GM23338 (cell line): ENCODE data around the gene MRPL18. TPM values are rescaled to one million over a fixed set of nuclear protein-coding genes. Genes with fewer than 3 reads are reported as not detected.

Experiments
- ATAC-seq: fragments of 200-7000 bp; cut with Tn5 transposase; 3 replicates; pipeline ENCODE4 v1.9.1; 2020
- DNase-seq: peaks from one replicate; pipeline ENCODE4 v3.0.0-alpha.2; 2015; ENCODE audit warnings: low spot score
- H2AFZ ChIP-seq: fragments of 200-600 bp; sonication (generic); 2 replicates; pipeline ENCODE4 v1.8.0; 2016; ENCODE audit warnings: antibody characterized with exemption, mild to moderate bottlenecking, moderate library complexity
- H3F3A ChIP-seq: fragments of 200-600 bp; sonication (generic); replicated peaks from 2 replicates; pipeline ENCODE4 v1.8.0; 2017; ENCODE audit warnings: antibody characterized with exemption, mixed run types, low read depth
- H3K27ac ChIP-seq: fragments of 200-600 bp; sonication (generic); 2 replicates; pipeline ENCODE4 v1.6.1; 2016; ENCODE audit warnings: low read depth
- H3K27me3 ChIP-seq: fragments of 200-600 bp; sonication (generic); 2 replicates; pipeline ENCODE4 v1.8.0; 2016; ENCODE audit warnings: mild to moderate bottlenecking, mixed run types, moderate library complexity; ENCODE audit not compliant: insufficient read depth
- H3K36me3 ChIP-seq: fragments of 200-600 bp; sonication (generic); 2 replicates; pipeline ENCODE4 v1.8.0; 2016; ENCODE audit warnings: mild to moderate bottlenecking; ENCODE audit not compliant: insufficient read depth
- H3K4me1 ChIP-seq: fragments of 200-600 bp; sonication (generic); 2 replicates; pipeline ENCODE4 v1.8.0; 2016; ENCODE audit warnings: mild to moderate bottlenecking, moderate library complexity; ENCODE audit not compliant: insufficient read depth
- H3K4me2 ChIP-seq: fragments of 200-600 bp; sonication (generic); 2 replicates; pipeline ENCODE4 v1.7.1; 2017; ENCODE audit warnings: mixed run types
- H3K4me3 ChIP-seq: fragments of 200-600 bp; sonication (generic); 2 replicates; pipeline ENCODE4 v1.6.1; 2016; ENCODE audit warnings: mixed run types
- H3K79me2 ChIP-seq: fragments of 200-600 bp; sonication (generic); replicated peaks from 2 replicates; pipeline ENCODE4 v1.8.0; 2017; ENCODE audit warnings: mild to moderate bottlenecking; ENCODE audit not compliant: insufficient read depth
- H3K9me2 ChIP-seq: fragments of 200-600 bp; sonication (generic); 2 replicates; pipeline ENCODE4 v1.8.0; 2017; ENCODE audit not compliant: insufficient read depth
- H4K20me1 ChIP-seq: fragments of 200-600 bp; sonication (generic); replicated peaks from 2 replicates; pipeline ENCODE4 v1.8.0; 2017; ENCODE audit warnings: mild to moderate bottlenecking; ENCODE audit not compliant: insufficient read depth
- H3K27ac Mint-ChIP-seq: 2 replicates; pipeline ENCODE4 v1.8.0; 2020; ENCODE audit warnings: inconsistent platforms, mild to moderate bottlenecking, moderate library complexity, mixed read lengths
- H3K27me3 Mint-ChIP-seq: 3 replicates; pipeline ENCODE4 v1.8.0; 2022; ENCODE audit warnings: low read depth, mild to moderate bottlenecking, moderate library complexity, mixed read lengths, inconsistent platforms; ENCODE audit not compliant: insufficient read depth, poor library complexity
- H3K36me3 Mint-ChIP-seq: 3 replicates; pipeline ENCODE4 v1.8.0; 2021; ENCODE audit warnings: low read depth, mild to moderate bottlenecking, inconsistent platforms, moderate library complexity, mixed read lengths
- H3K4me1 Mint-ChIP-seq: 3 replicates; pipeline ENCODE4 v1.8.0; 2020; ENCODE audit warnings: mild to moderate bottlenecking, inconsistent platforms, mixed read lengths
- H3K4me3 Mint-ChIP-seq: 3 replicates; pipeline ENCODE4 v1.8.0; 2021; ENCODE audit warnings: moderate library complexity, mild to moderate bottlenecking, inconsistent platforms, mixed read lengths
- H3K9me3 Mint-ChIP-seq: 3 replicates; pipeline ENCODE4 v1.8.0; 2020; ENCODE audit warnings: moderate library complexity, mild to moderate bottlenecking, inconsistent platforms, mixed read lengths
- CREB1 ChIP-seq: fragments of 250-450 bp; sonication (Bioruptor Pico); IDR thresholded peaks from 2 replicates; pipeline ENCODE4 v1.5.0; 2020; ENCODE audit warnings: low read depth, mild to moderate bottlenecking, moderate library complexity
- EZH2phosphoT487 ChIP-seq: fragments of 200-600 bp; sonication (generic); IDR thresholded peaks from one replicate; pipeline ENCODE4 v1.8.1; 2018; ENCODE audit warnings: antibody characterized with exemption; ENCODE audit not compliant: unreplicated experiment
- POLR2AphosphoS5 ChIP-seq: IDR thresholded peaks from 2 replicates; pipeline ENCODE4 v1.6.1; 2016; ENCODE audit warnings: antibody characterized with exemption, low read depth
- ZNF331 ChIP-seq: fragments of 250-450 bp; sonication (Bioruptor Pico); IDR thresholded peaks from 2 replicates; pipeline ENCODE4 v1.5.0; 2020; ENCODE audit warnings: low read depth, mild to moderate bottlenecking, moderate library complexity
- polyA plus RNA-seq: library from polyadenylated mRNA; unstranded; fragments of >200 nt; fragmentation: Nextera tagmentation; extraction: Ambion mirVana; gene quantifications from 2 replicates; pipeline ENCODE4 v1.2.1, GENCODE V29; 2016
- total RNA-seq: library from RNA; depleted of rRNA; stranded (reverse); fragments of >200 nt; shearing (Covaris generic); gene quantifications from 2 replicates; pipeline ENCODE4 v1.2.3, GENCODE V29; 2014
- TF ChIP-seq, protein P1 (sequence below): IDR thresholded peaks from one replicate; pipeline ENCODE4 v1.6.1; 2018; ENCODE audit warnings: antibody characterized with exemption; ENCODE audit not compliant: unreplicated experiment
- TF ChIP-seq, protein P2 (sequence below): fragments of 250-450 bp; sonication (Bioruptor Pico); IDR thresholded peaks from 2 replicates; pipeline ENCODE4 v1.5.0; 2020; ENCODE audit warnings: mild to moderate bottlenecking, moderate library complexity
- TF ChIP-seq, protein P3 (sequence below): IDR thresholded peaks from 2 replicates; pipeline ENCODE4 v1.6.1; 2016; ENCODE audit warnings: antibody characterized with exemption

The MRPL18 gene
- total and polyA plus RNA-seq, 2 experiments from 2014 or later: 91.4 to 228 TPM

DNA sequence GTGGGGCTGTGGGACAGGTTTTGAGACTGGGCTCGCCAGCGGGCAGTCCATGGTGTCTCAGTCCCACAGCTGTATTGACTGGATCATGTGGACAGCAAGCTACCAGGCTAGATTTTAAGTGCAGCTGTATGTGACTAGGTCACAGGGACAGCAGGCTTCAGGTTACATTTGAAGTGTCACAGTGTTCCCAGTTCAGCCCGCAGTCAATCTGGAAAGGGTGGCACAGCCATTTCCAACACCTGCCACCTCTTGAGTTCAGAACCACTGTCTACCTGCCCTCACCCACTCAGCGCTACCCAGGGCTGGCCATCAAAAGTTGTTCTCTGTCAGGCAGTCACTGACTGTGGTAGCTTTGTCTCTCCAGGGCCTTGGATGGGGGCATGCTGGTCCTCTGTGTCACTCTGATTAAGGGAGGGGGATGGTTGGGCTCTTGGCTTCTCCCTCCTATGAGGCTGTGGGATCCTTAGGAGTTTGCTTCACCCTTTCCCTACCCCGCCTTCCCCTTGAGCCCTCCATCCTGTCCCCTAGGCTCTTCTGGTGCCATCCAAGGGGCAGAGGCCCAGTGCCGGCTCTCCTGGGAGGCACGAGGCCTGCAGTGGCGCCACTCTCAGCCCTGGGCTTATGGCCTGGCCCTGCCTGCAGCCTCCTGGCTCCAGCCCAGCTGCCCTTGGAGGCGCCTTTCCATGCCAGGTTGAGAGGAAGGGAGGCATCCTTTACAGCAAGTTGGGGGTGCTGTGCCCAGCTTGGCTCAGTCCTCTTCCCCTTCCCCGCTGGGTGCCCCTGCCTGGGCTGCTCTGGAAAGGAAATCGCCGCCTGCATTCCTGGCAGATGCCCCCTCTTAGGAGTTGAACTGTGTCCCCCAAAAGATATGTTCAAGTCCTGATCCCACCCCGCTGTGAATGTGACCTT, 54.7 kb downstream of the MRPL18 start:
- H3K4me2 ChIP-seq: no peak overlapping the region
- H3K79me2 ChIP-seq: no peaks in the 10 kb centered on the region
- DNase-seq: no peak
- H3K27ac Mint-ChIP-seq: no peak overlapping the region
- H3K4me1 Mint-ChIP-seq: peaks cover 6% of the 10 kb centered on the region
- TF ChIP-seq ZNF331 (no peak), CREB1 (CRISPR knock-in tag) (no peak), POLR2AphosphoS5 (no peak), EZH2phosphoT487 (no peak)
- TF ChIP-seq, protein P1, sequence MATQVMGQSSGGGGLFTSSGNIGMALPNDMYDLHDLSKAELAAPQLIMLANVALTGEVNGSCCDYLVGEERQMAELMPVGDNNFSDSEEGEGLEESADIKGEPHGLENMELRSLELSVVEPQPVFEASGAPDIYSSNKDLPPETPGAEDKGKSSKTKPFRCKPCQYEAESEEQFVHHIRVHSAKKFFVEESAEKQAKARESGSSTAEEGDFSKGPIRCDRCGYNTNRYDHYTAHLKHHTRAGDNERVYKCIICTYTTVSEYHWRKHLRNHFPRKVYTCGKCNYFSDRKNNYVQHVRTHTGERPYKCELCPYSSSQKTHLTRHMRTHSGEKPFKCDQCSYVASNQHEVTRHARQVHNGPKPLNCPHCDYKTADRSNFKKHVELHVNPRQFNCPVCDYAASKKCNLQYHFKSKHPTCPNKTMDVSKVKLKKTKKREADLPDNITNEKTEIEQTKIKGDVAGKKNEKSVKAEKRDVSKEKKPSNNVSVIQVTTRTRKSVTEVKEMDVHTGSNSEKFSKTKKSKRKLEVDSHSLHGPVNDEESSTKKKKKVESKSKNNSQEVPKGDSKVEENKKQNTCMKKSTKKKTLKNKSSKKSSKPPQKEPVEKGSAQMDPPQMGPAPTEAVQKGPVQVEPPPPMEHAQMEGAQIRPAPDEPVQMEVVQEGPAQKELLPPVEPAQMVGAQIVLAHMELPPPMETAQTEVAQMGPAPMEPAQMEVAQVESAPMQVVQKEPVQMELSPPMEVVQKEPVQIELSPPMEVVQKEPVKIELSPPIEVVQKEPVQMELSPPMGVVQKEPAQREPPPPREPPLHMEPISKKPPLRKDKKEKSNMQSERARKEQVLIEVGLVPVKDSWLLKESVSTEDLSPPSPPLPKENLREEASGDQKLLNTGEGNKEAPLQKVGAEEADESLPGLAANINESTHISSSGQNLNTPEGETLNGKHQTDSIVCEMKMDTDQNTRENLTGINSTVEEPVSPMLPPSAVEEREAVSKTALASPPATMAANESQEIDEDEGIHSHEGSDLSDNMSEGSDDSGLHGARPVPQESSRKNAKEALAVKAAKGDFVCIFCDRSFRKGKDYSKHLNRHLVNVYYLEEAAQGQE: no peak
- TF ChIP-seq, protein P2, sequence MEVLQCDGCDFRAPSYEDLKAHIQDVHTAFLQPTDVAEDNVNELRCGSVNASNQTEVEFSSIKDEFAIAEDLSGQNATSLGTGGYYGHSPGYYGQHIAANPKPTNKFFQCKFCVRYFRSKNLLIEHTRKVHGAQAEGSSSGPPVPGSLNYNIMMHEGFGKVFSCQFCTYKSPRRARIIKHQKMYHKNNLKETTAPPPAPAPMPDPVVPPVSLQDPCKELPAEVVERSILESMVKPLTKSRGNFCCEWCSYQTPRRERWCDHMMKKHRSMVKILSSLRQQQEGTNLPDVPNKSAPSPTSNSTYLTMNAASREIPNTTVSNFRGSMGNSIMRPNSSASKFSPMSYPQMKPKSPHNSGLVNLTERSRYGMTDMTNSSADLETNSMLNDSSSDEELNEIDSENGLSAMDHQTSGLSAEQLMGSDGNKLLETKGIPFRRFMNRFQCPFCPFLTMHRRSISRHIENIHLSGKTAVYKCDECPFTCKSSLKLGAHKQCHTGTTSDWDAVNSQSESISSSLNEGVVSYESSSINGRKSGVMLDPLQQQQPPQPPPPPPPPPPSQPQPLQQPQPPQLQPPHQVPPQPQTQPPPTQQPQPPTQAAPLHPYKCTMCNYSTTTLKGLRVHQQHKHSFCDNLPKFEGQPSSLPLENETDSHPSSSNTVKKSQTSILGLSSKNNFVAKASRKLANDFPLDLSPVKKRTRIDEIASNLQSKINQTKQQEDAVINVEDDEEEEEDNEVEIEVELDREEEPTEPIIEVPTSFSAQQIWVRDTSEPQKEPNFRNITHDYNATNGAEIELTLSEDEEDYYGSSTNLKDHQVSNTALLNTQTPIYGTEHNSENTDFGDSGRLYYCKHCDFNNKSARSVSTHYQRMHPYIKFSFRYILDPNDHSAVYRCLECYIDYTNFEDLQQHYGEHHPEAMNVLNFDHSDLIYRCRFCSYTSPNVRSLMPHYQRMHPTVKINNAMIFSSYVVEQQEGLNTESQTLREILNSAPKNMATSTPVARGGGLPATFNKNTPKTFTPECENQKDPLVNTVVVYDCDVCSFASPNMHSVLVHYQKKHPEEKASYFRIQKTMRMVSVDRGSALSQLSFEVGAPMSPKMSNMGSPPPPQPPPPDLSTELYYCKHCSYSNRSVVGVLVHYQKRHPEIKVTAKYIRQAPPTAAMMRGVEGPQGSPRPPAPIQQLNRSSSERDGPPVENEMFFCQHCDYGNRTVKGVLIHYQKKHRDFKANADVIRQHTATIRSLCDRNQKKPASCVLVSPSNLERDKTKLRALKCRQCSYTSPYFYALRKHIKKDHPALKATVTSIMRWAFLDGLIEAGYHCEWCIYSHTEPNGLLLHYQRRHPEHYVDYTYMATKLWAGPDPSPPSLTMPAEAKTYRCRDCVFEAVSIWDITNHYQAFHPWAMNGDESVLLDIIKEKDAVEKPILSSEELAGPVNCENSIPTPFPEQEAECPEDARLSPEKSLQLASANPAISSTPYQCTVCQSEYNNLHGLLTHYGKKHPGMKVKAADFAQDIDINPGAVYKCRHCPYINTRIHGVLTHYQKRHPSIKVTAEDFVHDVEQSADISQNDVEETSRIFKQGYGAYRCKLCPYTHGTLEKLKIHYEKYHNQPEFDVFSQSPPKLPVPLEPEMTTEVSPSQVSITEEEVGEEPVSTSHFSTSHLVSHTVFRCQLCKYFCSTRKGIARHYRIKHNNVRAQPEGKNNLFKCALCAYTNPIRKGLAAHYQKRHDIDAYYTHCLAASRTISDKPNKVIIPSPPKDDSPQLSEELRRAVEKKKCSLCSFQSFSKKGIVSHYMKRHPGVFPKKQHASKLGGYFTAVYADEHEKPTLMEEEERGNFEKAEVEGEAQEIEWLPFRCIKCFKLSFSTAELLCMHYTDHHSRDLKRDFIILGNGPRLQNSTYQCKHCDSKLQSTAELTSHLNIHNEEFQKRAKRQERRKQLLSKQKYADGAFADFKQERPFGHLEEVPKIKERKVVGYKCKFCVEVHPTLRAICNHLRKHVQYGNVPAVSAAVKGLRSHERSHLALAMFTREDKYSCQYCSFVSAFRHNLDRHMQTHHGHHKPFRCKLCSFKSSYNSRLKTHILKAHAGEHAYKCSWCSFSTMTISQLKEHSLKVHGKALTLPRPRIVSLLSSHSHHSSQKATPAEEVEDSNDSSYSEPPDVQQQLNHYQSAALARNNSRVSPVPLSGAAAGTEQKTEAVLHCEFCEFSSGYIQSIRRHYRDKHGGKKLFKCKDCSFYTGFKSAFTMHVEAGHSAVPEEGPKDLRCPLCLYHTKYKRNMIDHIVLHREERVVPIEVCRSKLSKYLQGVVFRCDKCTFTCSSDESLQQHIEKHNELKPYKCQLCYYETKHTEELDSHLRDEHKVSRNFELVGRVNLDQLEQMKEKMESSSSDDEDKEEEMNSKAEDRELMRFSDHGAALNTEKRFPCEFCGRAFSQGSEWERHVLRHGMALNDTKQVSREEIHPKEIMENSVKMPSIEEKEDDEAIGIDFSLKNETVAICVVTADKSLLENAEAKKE (CRISPR knock-in tag): no peak
- TF ChIP-seq, protein P3, sequence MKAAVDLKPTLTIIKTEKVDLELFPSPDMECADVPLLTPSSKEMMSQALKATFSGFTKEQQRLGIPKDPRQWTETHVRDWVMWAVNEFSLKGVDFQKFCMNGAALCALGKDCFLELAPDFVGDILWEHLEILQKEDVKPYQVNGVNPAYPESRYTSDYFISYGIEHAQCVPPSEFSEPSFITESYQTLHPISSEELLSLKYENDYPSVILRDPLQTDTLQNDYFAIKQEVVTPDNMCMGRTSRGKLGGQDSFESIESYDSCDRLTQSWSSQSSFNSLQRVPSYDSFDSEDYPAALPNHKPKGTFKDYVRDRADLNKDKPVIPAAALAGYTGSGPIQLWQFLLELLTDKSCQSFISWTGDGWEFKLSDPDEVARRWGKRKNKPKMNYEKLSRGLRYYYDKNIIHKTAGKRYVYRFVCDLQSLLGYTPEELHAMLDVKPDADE: no peak
- no peaks in the 10 kb centered on the region for H4K20me1 ChIP-seq
- no peak overlapping the region for H3K4me3 Mint-ChIP-seq
- H3K9me2 ChIP-seq: no peaks in the 10 kb centered on the region
- no peaks in the 10 kb centered on the region for H3K4me1 ChIP-seq
- no peaks in the 10 kb centered on the region for H3F3A ChIP-seq
- H3K36me3 Mint-ChIP-seq: peaks cover 10% of the 10 kb centered on the region
- no peak overlapping the region for H3K4me3 ChIP-seq
- no peak overlapping the region for H3K27ac ChIP-seq
- no peak for ATAC-seq
- H3K9me3 Mint-ChIP-seq: peaks cover 28% of the 10 kb centered on the region
- no peaks in the 10 kb centered on the region for H3K27me3 ChIP-seq
- no peak overlapping the region for H2AFZ ChIP-seq
- H3K36me3 ChIP-seq: peaks cover 3% of the 10 kb centered on the region; the same call in 1 of the 2 replicates
- peaks cover 12% of the 10 kb centered on the region for H3K27me3 Mint-ChIP-seq
